GM21529 (cell line): ENCODE data around the gene LRRC52.

ENCODE experiments used
- ATAC-seq: cut with Tn5 transposase; IDR thresholded peaks from one replicate; pipeline ENCODE4 v1.9.1; 2021; ENCODE audit not compliant: unreplicated experiment

LRRC52 gene, protein sequence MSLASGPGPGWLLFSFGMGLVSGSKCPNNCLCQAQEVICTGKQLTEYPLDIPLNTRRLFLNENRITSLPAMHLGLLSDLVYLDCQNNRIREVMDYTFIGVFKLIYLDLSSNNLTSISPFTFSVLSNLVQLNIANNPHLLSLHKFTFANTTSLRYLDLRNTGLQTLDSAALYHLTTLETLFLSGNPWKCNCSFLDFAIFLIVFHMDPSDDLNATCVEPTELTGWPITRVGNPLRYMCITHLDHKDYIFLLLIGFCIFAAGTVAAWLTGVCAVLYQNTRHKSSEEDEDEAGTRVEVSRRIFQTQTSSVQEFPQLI

DNA sequence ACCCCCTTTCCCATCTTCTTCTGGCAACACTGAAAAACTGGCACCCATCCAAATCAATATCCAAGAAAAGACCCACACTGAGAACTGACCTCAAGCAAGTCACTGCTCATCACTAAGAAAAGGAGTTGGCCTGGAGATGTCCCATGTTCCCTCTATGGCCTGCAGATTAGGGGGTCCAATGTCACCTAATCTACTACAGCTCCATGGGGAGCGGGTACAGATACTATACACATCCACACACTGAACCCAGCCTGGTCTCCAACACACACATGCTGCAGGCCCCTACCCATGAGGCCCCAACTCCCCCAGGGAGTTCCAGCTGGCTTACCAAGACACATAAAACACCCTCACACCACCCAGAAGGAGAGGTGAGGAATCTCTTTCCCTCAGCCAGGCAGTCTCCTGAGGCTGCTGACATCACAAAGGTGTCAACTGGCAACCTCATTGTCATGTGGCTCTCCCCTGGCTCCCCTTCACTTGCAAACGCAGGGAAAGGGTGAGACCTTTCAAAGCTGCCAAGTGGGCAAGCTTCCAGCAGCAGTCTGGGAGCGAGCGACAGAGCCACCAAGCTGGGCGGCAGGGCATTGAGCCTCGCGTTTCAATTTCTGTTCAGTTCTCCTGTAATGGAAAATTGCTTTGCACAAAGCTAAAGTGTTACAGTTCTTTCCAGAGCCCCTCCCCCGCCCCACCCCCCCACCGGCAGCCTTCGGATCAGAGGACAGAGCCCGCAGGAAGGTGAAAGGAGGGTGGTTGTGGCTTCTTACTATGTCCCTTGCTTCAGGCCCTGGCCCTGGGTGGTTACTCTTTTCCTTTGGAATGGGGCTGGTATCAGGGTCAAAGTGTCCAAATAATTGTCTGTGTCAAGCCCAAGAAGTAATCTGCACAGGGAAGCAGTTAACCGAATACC lies at the start of gene LRRC52:
TSS of gene LRRC52 (plus strand) at position 469 of the 907 bp plus-strand sequence. CDS start at position 766, 297 bp downstream.
- ATAC-seq: no peak

DNA sequence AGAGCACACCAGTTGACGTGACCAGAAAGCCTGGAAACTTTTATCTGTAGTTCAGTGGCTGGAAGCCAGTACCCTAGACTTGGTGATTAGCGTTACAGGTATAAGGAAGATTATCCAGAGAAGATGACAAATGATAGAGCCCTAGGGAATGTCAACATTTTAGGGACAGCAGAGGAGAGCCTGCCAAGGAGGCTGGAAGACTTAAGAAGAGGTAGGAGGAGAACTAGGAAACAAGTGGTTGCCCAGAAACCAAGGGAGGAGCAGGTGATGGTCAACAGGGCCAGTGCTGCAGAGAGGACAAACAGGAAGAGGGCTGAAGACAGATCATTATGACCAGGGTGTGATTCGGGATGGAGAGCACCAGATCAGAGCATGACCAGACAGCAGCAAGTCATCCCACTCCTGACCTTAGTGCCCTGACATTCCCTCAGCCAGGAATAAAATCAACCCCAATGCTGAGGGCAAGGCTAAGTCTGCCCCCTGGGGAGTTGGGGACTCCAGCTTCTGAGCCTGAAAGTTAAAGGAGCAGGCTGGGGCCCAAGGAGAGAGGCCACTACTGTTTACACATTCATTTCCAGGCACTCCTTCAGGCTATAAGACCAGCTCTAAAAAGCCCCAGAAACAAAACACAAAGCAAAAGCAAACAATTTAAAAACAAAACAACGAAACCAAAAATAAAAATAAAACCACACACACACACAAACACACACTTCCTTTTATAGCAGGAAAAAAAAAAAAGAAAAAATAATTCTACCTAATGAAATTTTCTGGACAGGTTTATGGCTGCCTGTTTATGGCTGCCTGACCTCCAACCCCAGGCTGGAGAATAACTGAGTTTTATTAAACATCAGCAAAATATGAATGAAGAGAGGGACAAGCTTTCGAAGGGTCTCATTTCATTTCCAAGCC lies 48.6 kb upstream of the LRRC52 start:
- ATAC-seq: no peak

DNA sequence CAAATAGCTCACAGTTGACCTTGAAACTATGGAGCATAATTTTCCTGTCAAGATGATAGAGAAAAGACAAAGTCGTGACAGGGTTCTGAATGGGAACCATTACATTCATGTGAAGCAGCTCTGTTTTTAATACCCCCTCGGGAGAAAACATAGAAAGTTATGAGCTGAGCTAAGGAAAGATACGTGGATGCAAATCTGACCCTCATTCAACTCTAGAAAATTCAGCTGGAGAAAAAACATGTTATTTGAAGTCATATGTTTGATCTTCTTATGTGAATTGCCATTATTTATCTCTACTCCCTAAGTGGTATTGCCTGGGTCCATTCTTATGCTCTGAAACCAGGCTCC lies 48.0 kb upstream of the LRRC52 start:
- ATAC-seq: no peak

DNA sequence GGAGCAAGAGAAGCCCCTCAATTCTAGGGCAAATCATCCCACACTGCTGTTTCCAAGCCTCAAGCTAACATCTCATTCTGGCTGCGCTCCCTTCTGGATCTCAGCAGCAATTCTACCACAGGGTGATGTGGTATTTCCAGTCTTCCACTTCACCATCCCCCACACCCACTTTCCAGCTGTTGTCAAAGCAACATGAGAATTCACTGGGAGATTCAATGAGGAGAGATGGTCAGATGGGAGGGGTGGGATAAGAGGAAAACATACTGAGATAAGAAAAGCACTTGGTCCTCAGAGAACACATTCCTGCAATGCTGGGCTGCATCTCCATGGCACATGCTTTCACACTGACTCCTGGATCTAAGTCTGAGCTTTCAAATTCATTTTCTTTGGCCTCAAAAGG lies 47.3 kb upstream of the LRRC52 start:
- no peak for ATAC-seq

DNA sequence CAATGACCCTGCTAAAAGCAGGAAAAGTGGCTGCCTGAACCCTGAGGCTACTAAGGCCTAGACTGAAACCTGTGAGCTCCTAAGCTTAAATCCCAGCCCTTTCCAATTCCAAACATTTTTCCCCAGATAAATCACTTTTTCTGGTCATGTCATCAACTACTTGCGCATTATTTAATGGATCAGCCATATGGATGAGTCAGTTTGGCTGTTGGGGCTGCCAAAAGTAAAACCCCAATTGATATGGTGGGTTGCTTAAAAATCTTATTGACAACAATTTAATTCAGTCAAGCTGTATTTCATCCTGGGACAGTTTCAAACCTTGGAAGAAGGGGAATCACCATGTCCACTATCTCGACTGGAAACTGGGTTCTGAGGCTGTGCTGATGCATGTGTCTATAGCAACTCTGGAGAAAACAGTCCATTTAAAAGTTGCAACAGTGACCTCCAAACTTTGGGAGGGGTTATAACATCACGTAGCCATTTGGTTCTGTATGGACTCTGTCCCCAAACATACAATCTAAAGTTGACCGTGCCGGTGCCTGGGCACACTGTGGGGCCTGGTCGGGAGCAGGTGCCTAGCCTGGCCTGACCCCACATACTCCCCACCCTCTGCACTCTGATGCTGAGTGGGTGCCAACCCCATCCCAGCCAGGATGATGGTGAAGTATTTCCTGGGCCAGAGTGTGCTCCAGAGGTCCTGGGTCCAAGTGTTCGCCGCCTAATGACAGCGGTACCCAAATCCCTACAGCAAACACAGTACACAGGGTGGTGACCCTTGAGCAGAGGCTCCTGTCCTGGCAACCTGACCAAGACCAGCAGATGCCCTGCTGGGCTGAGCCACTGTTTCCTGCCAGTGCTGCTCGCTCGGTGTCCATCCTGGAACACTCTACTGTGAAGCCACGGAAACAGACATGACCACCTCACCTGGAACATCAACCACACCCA lies 46.5 kb upstream of the LRRC52 start:
- ATAC-seq: no peak

DNA sequence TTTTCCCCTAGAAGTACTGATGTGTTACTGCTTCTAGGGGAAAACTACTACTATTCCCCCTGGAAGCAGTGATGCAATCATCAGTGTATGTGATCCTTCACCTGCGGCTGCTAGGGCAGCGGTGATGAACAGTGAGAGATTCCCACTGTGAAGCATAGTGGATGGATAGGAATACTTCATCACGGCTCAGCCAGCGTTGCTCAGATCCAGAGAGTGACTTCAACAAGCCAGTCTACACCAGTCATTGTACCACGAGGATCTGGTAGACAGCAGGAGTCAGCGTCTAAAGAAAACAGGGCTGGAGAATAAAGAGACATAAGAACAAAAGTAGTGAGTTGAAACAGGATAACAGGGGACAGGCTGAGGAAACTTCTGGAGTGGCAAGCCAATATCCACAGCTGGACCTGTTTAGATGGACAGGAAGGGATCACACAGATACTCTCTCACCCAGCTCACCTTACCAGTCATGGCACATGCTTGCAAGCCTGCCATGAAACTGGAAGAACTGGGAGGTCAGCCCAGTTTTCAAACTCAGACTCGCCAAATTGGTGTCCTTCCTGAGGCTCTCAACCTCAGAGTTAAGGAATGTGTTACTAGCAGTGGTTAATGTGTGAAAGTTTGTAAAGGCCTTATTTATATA lies 42.4 kb upstream of the LRRC52 start:
- no peak for ATAC-seq

DNA sequence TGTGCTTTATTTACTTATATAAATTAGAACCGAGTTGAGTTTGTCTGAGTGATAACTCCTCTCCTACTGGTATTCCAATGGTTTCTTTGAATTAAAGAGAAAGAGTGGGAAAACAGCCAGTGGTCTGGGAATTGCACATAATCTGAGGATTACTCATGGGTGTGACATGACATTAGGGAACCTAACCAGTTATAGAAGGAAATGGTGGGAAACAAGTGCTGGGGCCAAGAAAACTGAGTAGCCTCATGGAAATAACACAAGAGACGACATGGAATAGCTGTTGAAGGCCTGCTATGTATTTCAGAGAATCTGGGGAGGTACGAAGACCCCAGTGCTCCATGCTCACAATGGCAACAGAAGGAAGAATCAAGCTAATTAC lies 41.8 kb upstream of the LRRC52 start:
- no peak for ATAC-seq

DNA sequence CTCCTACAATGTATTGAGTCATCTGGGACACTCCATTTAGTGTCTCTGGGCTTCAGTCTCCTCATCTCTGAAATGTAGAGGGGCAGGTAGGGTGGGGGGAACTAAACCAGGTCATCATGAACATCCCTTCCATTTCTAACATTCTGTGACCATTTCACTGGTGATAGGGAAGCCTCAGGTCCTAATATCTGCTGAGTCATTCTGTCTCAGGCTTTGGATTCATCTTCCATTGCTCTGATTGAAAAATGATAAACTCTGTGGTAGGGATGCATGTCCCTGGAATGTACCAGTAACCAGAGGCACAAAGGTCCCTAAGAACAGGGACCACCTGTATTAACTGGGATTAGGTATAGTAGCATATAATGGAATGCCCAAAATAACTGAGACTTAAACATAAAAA lies 36.2 kb upstream of the LRRC52 start:
- no peak for ATAC-seq

DNA sequence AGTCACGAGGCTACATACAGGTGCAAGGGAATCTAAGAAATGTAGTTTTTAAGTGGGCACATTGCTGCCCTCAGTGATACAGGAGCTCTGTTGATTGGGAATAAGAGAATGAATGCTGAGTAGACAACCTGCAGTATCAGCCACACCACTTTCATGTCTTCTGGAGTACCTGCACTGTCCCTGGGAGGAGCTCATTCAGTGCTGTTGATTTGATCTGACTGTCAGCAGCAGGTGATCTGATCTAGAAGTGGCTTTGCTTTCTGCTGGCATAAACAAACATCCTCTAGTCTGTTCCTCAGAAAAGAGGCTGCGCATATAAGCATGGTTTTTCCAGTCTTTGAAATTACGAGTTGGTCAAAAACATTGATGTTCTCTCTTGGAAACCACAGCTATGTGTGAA lies 35.5 kb upstream of the LRRC52 start:
- ATAC-seq: no peak

DNA sequence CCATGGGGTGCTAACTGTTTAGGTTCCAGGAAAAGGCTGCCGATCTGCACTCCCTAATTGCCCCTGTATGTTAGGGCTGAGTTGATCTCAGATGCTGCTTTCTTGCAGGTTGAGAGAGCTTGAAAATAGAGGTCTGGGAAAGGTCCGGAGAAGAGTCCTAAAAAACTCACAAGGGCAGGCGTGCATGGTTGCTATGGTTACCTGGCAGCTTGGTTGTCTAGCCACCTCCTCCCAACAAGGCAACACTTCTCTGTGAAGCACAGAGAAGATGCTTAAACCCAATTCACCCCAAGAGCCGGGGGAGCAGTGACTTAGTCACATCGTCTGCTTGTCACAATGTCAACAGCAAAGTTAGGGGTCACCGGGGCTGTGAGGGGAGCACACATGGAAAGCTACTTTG lies 31.0 kb upstream of the LRRC52 start:
- ATAC-seq: no peak

DNA sequence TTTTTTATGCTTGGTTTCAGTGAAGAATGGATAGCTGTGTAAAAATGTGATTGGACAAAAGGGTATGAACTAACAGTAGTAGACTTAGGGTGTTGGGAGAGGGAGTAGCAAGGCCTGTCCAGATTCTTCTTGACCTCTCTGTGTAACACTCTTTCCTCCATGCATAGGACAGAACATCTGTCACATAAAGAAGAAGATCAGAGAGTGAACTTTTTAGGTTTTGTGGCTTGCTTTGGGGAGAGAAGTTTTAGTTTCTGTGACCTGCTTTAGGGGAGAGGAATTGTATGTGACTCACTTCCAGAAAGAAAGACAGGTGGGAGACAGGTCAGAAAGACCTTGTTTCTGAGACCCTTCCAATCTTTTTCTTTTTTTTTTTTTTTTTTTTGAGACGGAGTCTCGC lies 27.3 kb upstream of the LRRC52 start:
- no peak for ATAC-seq

DNA sequence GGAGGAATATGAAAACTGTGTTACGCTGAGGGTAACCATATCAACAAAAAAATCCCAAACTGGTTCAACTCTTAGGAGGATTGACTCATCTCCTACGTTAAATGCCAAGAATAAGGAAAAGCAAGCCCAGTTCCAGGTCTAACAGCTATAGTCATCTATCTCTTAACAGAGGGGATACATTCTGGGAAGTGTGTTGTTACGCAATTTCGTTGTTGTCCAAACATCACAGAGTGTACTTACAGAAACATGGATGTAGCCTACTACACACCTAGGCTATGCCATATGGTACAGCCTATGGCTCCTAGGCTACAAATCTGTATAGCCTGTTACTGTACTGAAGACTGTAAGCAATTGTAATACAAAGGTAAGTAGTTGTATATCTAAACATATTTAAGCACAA lies 23.2 kb upstream of the LRRC52 start:
- ATAC-seq: no peak

DNA sequence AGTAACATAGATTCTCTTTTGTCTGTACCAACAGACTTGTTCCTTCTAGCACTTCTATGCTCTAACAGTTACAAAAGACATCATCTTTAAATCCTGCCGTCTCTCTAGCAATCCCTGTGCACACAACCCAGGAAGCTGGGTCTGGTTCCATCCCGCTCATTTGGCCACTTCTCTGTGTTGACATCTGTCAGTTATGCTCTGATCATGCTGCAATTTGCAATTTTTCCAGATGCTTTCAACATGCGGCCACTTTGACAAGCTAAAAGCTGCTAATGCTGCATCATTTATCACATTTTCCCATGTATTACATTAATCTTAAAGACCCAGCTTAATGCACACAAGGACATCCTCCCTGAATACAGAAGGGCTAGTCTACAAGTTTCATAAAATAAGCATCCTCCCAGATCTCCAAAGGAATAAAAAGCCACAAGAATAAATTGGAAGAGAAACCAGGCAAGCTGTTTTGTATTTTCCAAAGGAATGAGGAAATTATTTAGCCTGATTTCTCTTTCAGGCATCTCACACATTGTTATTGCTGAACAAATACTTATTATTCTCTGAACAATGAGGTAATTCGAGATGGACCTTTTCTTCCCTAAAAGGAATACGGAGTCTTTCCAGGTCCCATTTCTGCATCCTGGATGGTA lies 19.0 kb upstream of the LRRC52 start:
- ATAC-seq: no peak

DNA sequence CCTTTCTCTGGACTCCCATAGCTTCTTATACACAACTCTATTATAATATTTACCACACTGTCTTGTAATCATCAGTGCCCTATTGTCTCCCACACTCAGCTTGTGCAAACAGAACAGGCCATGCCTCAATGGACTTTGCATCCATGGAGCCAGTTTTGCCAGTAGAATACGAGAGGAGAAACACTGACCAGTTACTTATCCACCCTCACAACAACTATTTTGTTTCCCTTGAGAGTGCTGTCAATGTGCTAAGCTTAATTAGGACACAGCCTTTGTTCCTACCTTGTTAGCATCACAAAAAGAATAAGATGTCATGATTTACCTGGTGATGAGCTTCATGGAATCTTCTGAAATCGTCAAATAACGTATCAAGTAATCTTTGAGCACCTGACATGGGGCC lies 18.1 kb upstream of the LRRC52 start:
- no peak for ATAC-seq

DNA sequence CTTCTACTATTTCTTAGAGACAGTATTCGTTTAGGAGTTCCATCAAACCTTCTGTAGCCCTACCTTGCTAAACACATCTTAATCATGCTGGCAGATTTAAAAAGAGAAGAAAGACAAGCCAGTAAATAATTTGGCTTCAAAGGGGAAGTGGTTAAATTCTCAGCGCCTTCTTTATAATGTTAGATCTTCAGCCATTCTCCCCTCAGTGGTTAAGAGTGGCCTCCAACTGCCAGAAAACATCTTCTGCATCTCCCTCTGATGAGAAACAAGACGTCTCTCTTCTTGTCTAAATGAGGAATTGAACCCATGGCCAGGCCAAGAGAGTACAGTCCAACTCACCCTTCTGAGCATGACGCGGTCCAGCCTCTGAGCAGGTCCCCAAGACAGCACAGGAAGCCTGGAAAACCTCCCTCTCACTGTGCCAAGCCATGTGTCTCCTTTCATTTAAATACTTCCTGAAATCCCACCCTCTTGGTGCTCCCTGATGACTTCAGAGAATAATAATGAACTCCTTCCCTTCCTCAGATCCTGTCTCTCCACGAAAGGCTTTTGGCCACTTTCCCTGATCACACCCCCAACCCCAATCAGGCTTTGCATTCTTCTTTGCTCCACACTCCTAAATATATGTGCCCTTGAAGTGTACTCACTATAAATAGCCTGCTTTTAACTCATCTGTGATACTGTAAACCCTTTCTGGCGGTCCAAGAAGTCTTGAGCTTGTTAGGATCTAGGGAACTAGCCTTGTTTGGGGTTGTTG lies 16.4 kb upstream of the LRRC52 start:
- no peak for ATAC-seq

DNA sequence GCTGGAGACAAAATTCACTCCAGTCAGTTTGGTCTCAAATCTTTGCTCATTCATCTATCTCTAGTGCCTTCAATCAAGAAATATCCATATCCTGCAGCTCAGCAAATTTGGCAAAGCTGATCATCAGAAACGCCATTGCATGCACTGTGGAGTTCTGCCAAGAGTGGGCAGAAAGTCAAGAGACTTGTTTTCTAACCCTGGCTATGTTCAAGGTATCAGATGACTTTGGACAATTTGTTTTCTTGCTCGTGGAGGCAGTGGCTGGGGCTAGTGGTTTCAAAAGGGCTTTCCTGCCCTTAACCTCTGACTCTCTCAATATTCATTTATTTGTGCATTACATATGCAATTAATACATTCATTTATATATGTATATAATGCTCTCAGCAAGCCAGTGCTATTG lies 12.8 kb upstream of the LRRC52 start:
- ATAC-seq: no peak

DNA sequence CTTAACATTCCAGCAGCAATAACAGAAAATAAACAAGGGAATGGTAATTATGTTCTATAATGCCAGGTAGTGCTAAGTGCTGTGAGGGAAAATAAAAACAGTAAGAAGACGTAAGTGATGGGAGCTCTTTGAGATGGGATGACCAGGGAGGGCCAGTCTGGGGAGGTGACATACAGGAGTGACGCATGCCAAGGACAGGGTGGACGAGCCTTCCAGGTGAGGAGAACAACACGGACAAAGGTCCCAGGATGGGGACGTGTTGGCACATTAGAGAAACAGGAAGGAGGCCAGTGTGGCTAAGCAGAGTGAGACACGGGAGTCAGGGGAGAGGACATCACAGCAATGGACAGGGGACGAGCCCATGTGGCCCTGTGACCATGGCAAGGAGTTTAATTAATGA lies 11.7 kb upstream of the LRRC52 start:
- ATAC-seq: no peak

DNA sequence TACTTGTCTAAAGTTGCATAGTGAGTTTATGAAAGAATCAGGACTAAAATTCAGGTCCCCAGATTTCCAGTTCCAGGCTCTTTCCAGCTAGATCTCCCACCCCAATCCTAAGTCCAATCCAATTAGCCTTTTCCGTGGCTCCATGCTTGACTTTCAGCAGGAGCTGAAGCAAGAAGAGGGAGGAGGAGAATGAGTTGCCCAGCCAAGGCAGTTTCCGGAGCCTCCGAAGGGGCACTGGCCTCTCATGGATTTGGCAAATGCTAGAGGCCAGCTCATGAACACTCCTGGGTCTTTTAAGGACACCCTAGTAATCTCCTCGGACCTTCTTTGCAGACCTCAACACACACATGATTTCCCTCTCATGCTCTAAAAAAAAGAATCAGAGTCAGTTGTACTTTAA lies 10.5 kb upstream of the LRRC52 start:
- no peak for ATAC-seq

DNA sequence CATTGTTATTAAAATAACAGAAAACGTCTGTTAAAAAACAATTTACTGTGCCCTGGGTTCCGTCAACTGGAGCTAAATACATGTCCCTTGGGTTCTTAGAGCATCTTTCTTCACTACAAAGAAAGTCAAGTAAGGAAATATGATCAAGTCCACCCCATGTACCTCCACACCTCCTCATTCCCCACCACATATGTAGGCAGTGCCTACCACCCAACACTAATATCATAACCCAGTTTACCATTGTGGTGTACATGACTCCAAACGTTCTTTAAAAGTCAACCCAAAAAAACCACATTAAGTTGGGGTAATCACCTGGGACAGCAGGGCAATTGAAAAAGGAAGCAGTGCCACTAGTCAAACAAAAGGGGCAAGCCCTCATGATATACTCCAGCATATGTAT lies 7.8 kb upstream of the LRRC52 start:
- ATAC-seq: no peak
